GM12872 (cell line): ENCODE results near the gene ADAMTS17.

ENCODE experiments used
- CTCF ChIP-seq: IDR thresholded peaks from 3 replicates; pipeline ENCODE4 v1.5.1; 2011; ENCODE audit warnings: low read depth, mild to moderate bottlenecking, low read length, moderate library complexity; ENCODE audit not compliant: insufficient read depth

The ADAMTS17 gene

GRCh38 chr15:100152463-100152862 is 189.3 kb downstream of the ADAMTS17 start:
- TF ChIP-seq CTCF, result no peak

- no peak for TF ChIP-seq CTCF
These were observed 190.9 kb downstream of the ADAMTS17 start for GRCh38 chr15:100150906-100151305.

GRCh38 chr15:100147828-100148227 is 193.9 kb downstream of the ADAMTS17 start:
- TF ChIP-seq CTCF, result no peak

- TF ChIP-seq CTCF, result no peak
These were observed 198.4 kb downstream of the ADAMTS17 start for GRCh38 chr15:100143378-100143777.

GRCh38 chr15:100141311-100142001 is 200.3 kb downstream of the ADAMTS17 start:
- no peak for TF ChIP-seq CTCF

GRCh38 chr15:100140527-100141308 is 201.1 kb downstream of the ADAMTS17 start:
- no peak for TF ChIP-seq CTCF

GRCh38 chr15:100134586-100134985 is 207.2 kb downstream of the ADAMTS17 start:
- TF ChIP-seq CTCF, result no peak
